Naive thymus-derived CD8-positive, alpha-beta T cell (primary cell): ENCODE data around the gene FILIP1L. TPM values are rescaled to one million over a fixed set of nuclear protein-coding genes. Genes with fewer than 3 reads are reported as not detected.

ENCODE experiments used
- ATAC-seq, 2 donors: fragments of 150-1000 bp; cut with Tn5 transposase in 1 of 2; sonication (Bioruptor Pico), chemical (Tn5 transposase) in 1 of 2; 1 replicate in 1 of 2; 2 replicates in 1 of 2; pipeline ENCODE4 v1.10.0; 2021; ENCODE audit warnings: mild to moderate bottlenecking in 2 of 2, moderate library complexity in 2 of 2
- POLR2A ChIA-PET: fragments of 350-600 bp; sonication (Branson Sonifier 250); formaldehyde crosslinking; loops from one replicate; lab custom pipeline; 2021; ENCODE audit warnings: antibody characterized with exemption; lab: Charles Lee
- DNase-seq, 10 donors: peaks; one replicate each; pipeline versions ENCODE4 v3.0.0 to v3.0.0-alpha.2; 2020 to 2022
- H3K27ac Mint-ChIP-seq, 10 donors: one replicate each; pipeline ENCODE4 v1.8.0; 2020 to 2022; ENCODE audit warnings: mild to moderate bottlenecking in 10 of 10, mixed read lengths in 10 of 10, moderate library complexity in 4 of 10, inconsistent platforms in 1 of 10
- H3K27me3 Mint-ChIP-seq, 5 donors: one replicate each; pipeline ENCODE4 v1.8.0; 2021 to 2022; ENCODE audit warnings: mixed read lengths in 5 of 5
- H3K36me3 Mint-ChIP-seq, 3 donors: one replicate each; pipeline ENCODE4 v1.8.0; 2020 to 2022; ENCODE audit warnings: mixed read lengths in 3 of 3, mild to moderate bottlenecking in 2 of 3, inconsistent platforms in 1 of 3
- H3K4me1 Mint-ChIP-seq, 4 donors: one replicate each; pipeline ENCODE4 v1.8.0; 2021 to 2022; ENCODE audit warnings: mixed read lengths in 4 of 4
- H3K4me3 Mint-ChIP-seq, 10 donors: one replicate each; pipeline ENCODE4 v1.8.0; 2020 to 2022; ENCODE audit warnings: mild to moderate bottlenecking in 10 of 10, mixed read lengths in 10 of 10, moderate library complexity in 6 of 10, inconsistent platforms in 1 of 10
- H3K9me3 Mint-ChIP-seq, 9 donors: one replicate each; pipeline ENCODE4 v1.8.0; 2020 to 2022; ENCODE audit warnings: mixed read lengths in 9 of 9, mild to moderate bottlenecking in 3 of 9, inconsistent platforms in 1 of 9, moderate library complexity in 1 of 9
- polyA plus RNA-seq, 3 donors: library from polyadenylated mRNA; unstranded; fragments of 300-500 nt; fragmentation: Illumina TruSeq; gene quantifications; one replicate each; pipeline ENCODE4 v1.2.3, GENCODE V29; 2021
- total RNA-seq, 8 experiments: library from RNA in 2 of 8; stranded (reverse) in 2 of 8; gene quantifications; one replicate each; pipeline ENCODE4 v1.2.3 and lab custom pipeline; 2021 to 2026

Gene FILIP1L
- total and polyA plus RNA-seq, 5 experiments from 2014 or later: 0.14 to 0.41 (median 0.30) TPM; not detected in 1

DNA sequence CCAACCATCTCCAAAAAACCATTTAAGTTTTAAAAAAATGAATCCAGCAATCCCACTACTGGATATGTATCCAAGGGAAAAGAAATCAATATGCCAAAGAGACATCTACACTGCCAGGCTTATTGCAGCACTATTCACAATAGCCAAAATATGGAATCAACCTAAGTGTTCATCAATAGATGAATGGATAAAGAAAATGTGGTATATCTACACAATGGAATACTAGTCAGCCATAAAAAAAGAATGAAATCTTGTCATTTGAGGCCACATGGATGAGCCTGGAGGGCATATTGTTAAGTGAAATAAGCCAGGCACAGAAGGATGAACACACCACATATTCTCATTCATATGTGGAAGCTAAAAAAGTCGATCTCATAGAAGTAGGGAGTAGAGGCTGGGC is 136.1 kb downstream of the FILIP1L start:
- ATAC-seq (no peak), DNase-seq (no peak)
- H3K4me1 Mint-ChIP-seq: peaks cover 0 to 7% (median 0%) of the 10 kb centered on the region in 4 donors
- peaks cover 5 to 16% (median 14%) of the 10 kb centered on the region in 3 donors for H3K36me3 Mint-ChIP-seq
- POLR2A ChIA-PET: no interaction called here
- H3K27me3 Mint-ChIP-seq: no peaks in the 10 kb centered on the region
- peaks cover 0 to 11% (median 5%) of the 10 kb centered on the region in 9 donors for H3K9me3 Mint-ChIP-seq
- no peak overlapping the region for H3K27ac Mint-ChIP-seq
- H3K4me3 Mint-ChIP-seq: no peak overlapping the region

DNA sequence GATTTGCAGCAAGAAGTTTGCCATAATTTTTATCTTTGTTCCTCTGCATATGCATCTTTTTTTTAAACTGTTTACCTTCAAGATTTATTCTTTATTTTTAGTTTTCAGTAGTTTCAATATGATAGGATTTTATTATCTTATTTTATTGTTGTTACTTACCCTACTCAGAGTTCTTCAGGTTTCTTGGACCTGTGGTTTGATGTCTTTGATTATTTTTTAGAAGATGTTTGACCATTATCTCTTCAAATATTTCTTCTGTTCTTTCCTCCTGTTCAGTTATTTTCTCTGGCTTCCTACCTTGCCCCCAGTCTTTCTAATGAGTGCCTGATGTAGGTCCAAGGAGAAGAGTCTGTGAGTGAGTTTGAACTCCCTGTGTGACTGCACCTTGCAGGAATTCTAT is 137.7 kb downstream of the FILIP1L start:
- Mint-ChIP-seq H3K27me3 (no peaks in the 10 kb centered on the region), H3K4me3 (no peak overlapping the region), H3K9me3 (peaks cover 0 to 11% (median 5%) of the 10 kb centered on the region in 9 donors), H3K27ac (no peak overlapping the region), H3K4me1 (peaks cover 0 to 7% (median 0%) of the 10 kb centered on the region in 4 donors), H3K36me3 (peaks cover 5 to 16% (median 14%) of the 10 kb centered on the region in 3 donors)
- no peak for DNase-seq
- no peak for ATAC-seq
- POLR2A ChIA-PET: no interaction called here

GRCh38 chr3:99974989-99975388 is 139.3 kb downstream of the FILIP1L start:
- Mint-ChIP-seq H3K27ac (no peak overlapping the region), H3K36me3 (peaks cover 5 to 16% (median 14%) of the 10 kb centered on the region in 3 donors), H3K4me3 (no peak overlapping the region), H3K9me3 (peaks cover 0 to 11% (median 5%) of the 10 kb centered on the region in 9 donors), H3K4me1 (peaks cover 2 to 10% (median 6%) of the 10 kb centered on the region in 4 donors), H3K27me3 (no peaks in the 10 kb centered on the region)
- ATAC-seq (no peak), DNase-seq (no peak)
- POLR2A ChIA-PET: no interaction called here

GRCh38 chr3:99972380-99973104 is 141.8 kb downstream of the FILIP1L start:
- H3K27ac Mint-ChIP-seq: no peak overlapping the region
- POLR2A ChIA-PET: interaction anchor here (0.5 kb wide), 1 partner anchor 25 kb away, joined by 5 read pairs; no protein-coding TSS in a partner anchor
- H3K36me3 Mint-ChIP-seq: peaks cover 5 to 14% (median 11%) of the 10 kb centered on the region in 3 donors
- peaks cover 14 to 33% (median 19%) of the 10 kb centered on the region in 4 donors for H3K4me1 Mint-ChIP-seq
- no peak for ATAC-seq
- H3K9me3 Mint-ChIP-seq: peaks cover 0 to 10% (median 5%) of the 10 kb centered on the region in 9 donors
- H3K27me3 Mint-ChIP-seq: no peaks in the 10 kb centered on the region
- DNase-seq: no peak
- H3K4me3 Mint-ChIP-seq: no peak overlapping the region

GRCh38 chr3:99971761-99972160 is 142.5 kb downstream of the FILIP1L start:
- Mint-ChIP-seq H3K9me3 (peaks cover 0 to 2% (median 1%) of the 10 kb centered on the region in 9 donors), H3K4me3 (no peak overlapping the region), H3K27me3 (no peaks in the 10 kb centered on the region), H3K4me1 (peaks cover 14 to 36% (median 18%) of the 10 kb centered on the region in 4 donors), H3K27ac (no peak overlapping the region), H3K36me3 (peaks cover 7 to 12% (median 7%) of the 10 kb centered on the region in 3 donors)
- DNase-seq (no peak), ATAC-seq (no peak)
- POLR2A ChIA-PET: no interaction called here

DNA sequence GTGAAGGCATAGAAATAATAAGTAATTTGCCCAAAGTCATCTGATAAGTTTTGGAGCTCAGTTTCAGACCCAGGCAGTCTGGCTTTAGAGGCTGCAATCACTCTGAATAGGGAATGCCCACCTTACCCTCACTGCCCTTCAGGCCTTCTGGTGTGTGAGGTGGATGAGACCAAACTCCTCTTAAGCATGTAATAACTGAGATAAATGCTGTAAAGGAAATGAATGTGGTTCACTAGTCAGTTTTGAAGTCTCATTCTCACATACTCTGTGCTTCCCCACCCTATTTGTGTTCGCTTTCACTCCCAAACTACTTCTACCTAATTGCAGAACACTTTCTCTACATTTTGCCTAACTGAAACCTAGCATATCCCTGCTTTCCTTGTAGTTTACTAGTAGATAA is 144.1 kb downstream of the FILIP1L start:
- Mint-ChIP-seq H3K36me3 (peaks cover 3 to 5% (median 5%) of the 10 kb centered on the region in 3 donors), H3K27ac (no peak overlapping the region), H3K27me3 (no peaks in the 10 kb centered on the region), H3K4me3 (no peak overlapping the region), H3K4me1 (peaks cover 14 to 36% (median 18%) of the 10 kb centered on the region in 4 donors), H3K9me3 (no peaks in the 10 kb centered on the region)
- no peak for DNase-seq
- POLR2A ChIA-PET: no interaction called here
- no peak for ATAC-seq

GRCh38 chr3:99969136-99969535 is 145.2 kb downstream of the FILIP1L start:
- Mint-ChIP-seq H3K4me1 (peaks cover 14 to 36% (median 18%) of the 10 kb centered on the region in 4 donors), H3K4me3 (no peak overlapping the region), H3K9me3 (no peaks in the 10 kb centered on the region), H3K27me3 (no peaks in the 10 kb centered on the region), H3K27ac (peak overlapping the region in 1 of 10 donors; percentile 44), H3K36me3 (peaks cover 0 to 3% (median 2%) of the 10 kb centered on the region in 3 donors)
- POLR2A ChIA-PET: no interaction called here
- ATAC-seq (no peak), DNase-seq (no peak)

- ATAC-seq: no peak
- Mint-ChIP-seq H3K36me3 (peaks cover 0 to 9% (median 6%) of the 10 kb centered on the region in 3 donors), H3K27ac (peak overlapping the region in 1 of 10 donors; percentile 12), H3K9me3 (no peaks in the 10 kb centered on the region), H3K4me1 (peaks cover 14 to 36% (median 19%) of the 10 kb centered on the region in 4 donors), H3K27me3 (no peaks in the 10 kb centered on the region), H3K4me3 (no peak overlapping the region)
- DNase-seq: no peak
- POLR2A ChIA-PET: no interaction called here
These were observed 146.5 kb downstream of the FILIP1L start for GRCh38 chr3:99967796-99968195.

DNA sequence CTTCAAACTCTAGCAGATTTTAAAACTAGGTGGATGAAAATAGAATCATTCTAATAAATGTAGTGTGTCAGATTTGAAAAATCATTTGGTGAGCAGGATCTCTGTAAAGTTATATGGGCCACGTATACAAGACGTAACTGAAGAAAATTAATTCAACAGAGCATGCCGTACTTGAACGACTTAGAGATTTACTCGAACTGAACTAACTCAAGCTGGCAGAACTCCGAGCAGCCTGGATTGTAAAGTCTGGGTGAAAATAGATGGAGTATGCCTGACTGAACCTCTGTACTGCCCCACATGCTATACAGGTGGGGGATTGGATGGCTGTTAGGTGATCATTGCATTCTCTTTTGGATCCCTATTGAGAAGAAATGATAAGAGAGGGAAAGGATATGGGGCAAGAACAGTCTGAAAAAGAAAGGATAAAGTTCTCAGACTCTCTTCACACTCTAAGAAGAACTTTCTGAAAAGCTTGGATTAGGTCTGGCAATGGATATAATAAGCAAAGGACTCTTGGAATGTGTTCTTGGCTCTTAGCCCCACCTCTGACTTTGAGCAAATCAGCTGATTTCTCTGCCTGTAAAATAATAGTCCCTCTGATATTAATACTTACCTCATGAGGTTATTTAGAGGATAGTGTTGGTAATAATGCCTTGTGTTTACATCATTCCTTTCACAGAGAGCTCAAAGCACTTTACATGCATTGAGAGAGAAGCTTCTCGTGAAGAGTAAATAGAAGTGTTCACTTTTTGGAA is 147.5 kb downstream of the FILIP1L start:
- no peak overlapping the region for H3K4me3 Mint-ChIP-seq

GRCh38 chr3:99965681-99966408 is 148.5 kb downstream of the FILIP1L start:
- H3K27me3 Mint-ChIP-seq: no peaks in the 10 kb centered on the region
- no peak overlapping the region for H3K27ac Mint-ChIP-seq
- H3K9me3 Mint-ChIP-seq: no peaks in the 10 kb centered on the region
- H3K36me3 Mint-ChIP-seq: peaks cover 0 to 14% (median 6%) of the 10 kb centered on the region in 3 donors
- no peak overlapping the region for H3K4me3 Mint-ChIP-seq
- POLR2A ChIA-PET: no interaction called here
- peaks cover 14 to 35% (median 19%) of the 10 kb centered on the region in 4 donors for H3K4me1 Mint-ChIP-seq
- DNase-seq (no peak), ATAC-seq (no peak)

More for the DNA sequence above, 147.5 kb downstream of the FILIP1L start:
- Mint-ChIP-seq H3K27ac (no peak overlapping the region), H3K4me1 (peaks cover 14 to 36% (median 19%) of the 10 kb centered on the region in 4 donors), H3K27me3 (no peaks in the 10 kb centered on the region), H3K9me3 (no peaks in the 10 kb centered on the region), H3K36me3 (peaks cover 0 to 12% (median 6%) of the 10 kb centered on the region in 3 donors)
- POLR2A ChIA-PET: no interaction called here
- DNase-seq (no peak), ATAC-seq (no peak)

DNA sequence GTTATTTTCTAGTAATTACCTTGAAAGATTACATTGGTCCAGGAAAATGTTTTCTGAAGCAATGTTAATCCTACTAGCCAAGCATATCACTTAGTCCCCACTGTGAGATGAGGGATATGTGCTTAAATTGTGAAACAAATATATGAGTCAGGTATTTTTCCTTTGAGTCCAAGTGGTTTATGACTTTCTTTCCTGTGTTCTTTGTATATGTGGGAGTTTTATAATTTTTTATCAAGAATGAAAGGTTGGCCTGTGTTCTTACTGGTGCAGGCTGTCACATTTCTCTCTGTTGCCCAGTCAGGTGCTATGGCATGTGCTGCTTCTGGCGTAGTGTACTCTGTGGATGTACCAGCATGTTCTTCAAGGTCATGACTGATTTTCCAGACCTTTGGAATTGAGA is 149.2 kb downstream of the FILIP1L start:
- POLR2A ChIA-PET: no interaction called here
- no peaks in the 10 kb centered on the region for H3K9me3 Mint-ChIP-seq
- H3K27me3 Mint-ChIP-seq: no peaks in the 10 kb centered on the region
- ATAC-seq (no peak), DNase-seq (no peak)
- peaks cover 11 to 27% (median 16%) of the 10 kb centered on the region in 4 donors for H3K4me1 Mint-ChIP-seq
- peaks cover 0 to 14% (median 6%) of the 10 kb centered on the region in 3 donors for H3K36me3 Mint-ChIP-seq
- H3K27ac Mint-ChIP-seq: peak overlapping the region in 1 of 10 donors; percentile 58
- H3K4me3 Mint-ChIP-seq: no peak overlapping the region

DNA sequence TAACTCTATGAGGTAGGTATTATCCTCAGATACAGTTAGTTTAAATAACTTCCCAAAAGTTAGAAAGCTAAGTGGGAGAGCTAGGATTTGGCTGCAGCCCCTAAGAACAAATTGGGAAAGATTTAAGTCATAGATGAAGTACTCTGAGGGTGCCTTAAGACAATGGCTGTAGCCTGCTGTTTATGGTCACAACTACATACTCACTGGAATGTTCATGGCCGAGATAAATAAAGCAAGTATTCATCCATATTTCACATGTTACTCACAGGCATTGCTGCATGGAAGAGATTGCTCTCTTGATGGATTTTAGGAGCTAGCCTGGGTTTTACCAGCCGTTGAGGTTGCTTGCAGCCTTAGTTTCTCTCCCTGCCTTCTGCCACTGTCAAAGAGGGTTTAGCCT is 151.6 kb downstream of the FILIP1L start:
- H3K27ac Mint-ChIP-seq: no peak overlapping the region
- no peak overlapping the region for H3K4me3 Mint-ChIP-seq
- H3K36me3 Mint-ChIP-seq: peaks cover 0 to 14% (median 6%) of the 10 kb centered on the region in 3 donors
- no peaks in the 10 kb centered on the region for H3K9me3 Mint-ChIP-seq
- POLR2A ChIA-PET: no interaction called here
- ATAC-seq (no peak), DNase-seq (no peak)
- no peaks in the 10 kb centered on the region for H3K27me3 Mint-ChIP-seq
- peaks cover 0 to 7% (median 4%) of the 10 kb centered on the region in 4 donors for H3K4me1 Mint-ChIP-seq
